DND-41 (cell line): ENCODE results near the gene TSPOAP1.

ENCODE experiments used
- ATAC-seq: fragments of 200-7000 bp; cut with Tn5 transposase; 3 replicates; pipeline ENCODE4 v1.9.1; 2021; ENCODE audit warnings: low read depth; ENCODE audit not compliant: insufficient read depth
- DNase-seq: peaks from one replicate; pipeline ENCODE4 v3.0.0-alpha.2; 2020
- H2AFZ ChIP-seq: 2 replicates; pipeline ENCODE4 v1.6.0; 2012; ENCODE audit warnings: low read depth, low read length
- H3K27ac ChIP-seq: 2 replicates; pipeline ENCODE4 v1.5.1; 2012; ENCODE audit warnings: low read length, inconsistent platforms
- H3K27me3 ChIP-seq: fragments of 200-600 bp; sonication (generic); 2 replicates; pipeline ENCODE4 v1.6.0; 2012; ENCODE audit warnings: low read length, mild to moderate bottlenecking, inconsistent platforms; ENCODE audit not compliant: insufficient read depth, poor library complexity
- H3K36me3 ChIP-seq: 2 replicates; pipeline ENCODE4 v1.5.1; 2012; ENCODE audit warnings: low read length, inconsistent platforms; ENCODE audit not compliant: insufficient read depth
- H3K4me1 ChIP-seq: 2 replicates; pipeline ENCODE4 v1.5.1; 2012; ENCODE audit warnings: mild to moderate bottlenecking, low read length; ENCODE audit not compliant: insufficient read depth
- H3K4me2 ChIP-seq: 2 replicates; pipeline ENCODE4 v1.6.0; 2012; ENCODE audit warnings: mild to moderate bottlenecking, moderate library complexity, low read length, inconsistent platforms; ENCODE audit not compliant: insufficient read depth
- H3K4me3 ChIP-seq, 2 experiments: fragments of 200-600 bp in 1 of 2; shearing (Covaris generic) in 1 of 2; 2 replicates each; pipeline ENCODE4 v1.5.1; 2012 to 2016; ENCODE audit warnings: inconsistent platforms in 2 of 2, low read length in 2 of 2, mild to moderate bottlenecking in 2 of 2, low read depth in 1 of 2, moderate library complexity in 1 of 2
- H3K79me2 ChIP-seq: 2 replicates; pipeline ENCODE4 v1.6.0; 2012; ENCODE audit warnings: low read length, inconsistent platforms; ENCODE audit not compliant: insufficient read depth
- H3K9ac ChIP-seq: 2 replicates; pipeline ENCODE4 v1.6.0; 2012; ENCODE audit warnings: low read depth, mild to moderate bottlenecking, inconsistent platforms, low read length, moderate library complexity
- H3K9me3 ChIP-seq: 2 replicates; pipeline ENCODE4 v1.5.1; 2012; ENCODE audit warnings: low read length, moderate library complexity, mild to moderate bottlenecking, inconsistent platforms; ENCODE audit not compliant: insufficient read depth, severe bottlenecking
- H4K20me1 ChIP-seq: 2 replicates; pipeline ENCODE4 v1.6.0; 2012; ENCODE audit warnings: low read length; ENCODE audit not compliant: insufficient read depth
- EZH2 ChIP-seq: IDR thresholded peaks from 3 replicates; pipeline ENCODE4 v1.6.1; 2012; ENCODE audit warnings: borderline replicate concordance, low read depth, mild to moderate bottlenecking, moderate library complexity, low read length, inconsistent platforms; ENCODE audit not compliant: severe bottlenecking
- TF ChIP-seq, protein P1 (sequence below): IDR thresholded peaks from 2 replicates; pipeline ENCODE4 v1.5.1; 2012; ENCODE audit warnings: borderline replicate concordance, low read length, moderate library complexity, mild to moderate bottlenecking; ENCODE audit not compliant: poor library complexity, severe bottlenecking; ENCODE audit errors: extremely low read depth

The TSPOAP1 gene

GRCh38 chr17:58284613-58285421 lies 43.8 kb downstream of the TSPOAP1 start:
- H3K79me2 ChIP-seq, result no peaks in the 10 kb centered on the region
- H3K27me3 ChIP-seq, result no peaks in the 10 kb centered on the region
- no peaks in the 10 kb centered on the region for H3K36me3 ChIP-seq
- H3K9ac ChIP-seq, result no peak overlapping the region
- H3K9me3 ChIP-seq, result no peaks in the 10 kb centered on the region
- no peak overlapping the region; the same call in 1 of the 2 replicates for H3K27ac ChIP-seq
- no peak overlapping the region for H3K4me3 ChIP-seq
- H3K4me2 ChIP-seq, result no peak overlapping the region
- peak; percentile 38 for DNase-seq
- no peak for TF ChIP-seq EZH2
- TF ChIP-seq, protein P1, sequence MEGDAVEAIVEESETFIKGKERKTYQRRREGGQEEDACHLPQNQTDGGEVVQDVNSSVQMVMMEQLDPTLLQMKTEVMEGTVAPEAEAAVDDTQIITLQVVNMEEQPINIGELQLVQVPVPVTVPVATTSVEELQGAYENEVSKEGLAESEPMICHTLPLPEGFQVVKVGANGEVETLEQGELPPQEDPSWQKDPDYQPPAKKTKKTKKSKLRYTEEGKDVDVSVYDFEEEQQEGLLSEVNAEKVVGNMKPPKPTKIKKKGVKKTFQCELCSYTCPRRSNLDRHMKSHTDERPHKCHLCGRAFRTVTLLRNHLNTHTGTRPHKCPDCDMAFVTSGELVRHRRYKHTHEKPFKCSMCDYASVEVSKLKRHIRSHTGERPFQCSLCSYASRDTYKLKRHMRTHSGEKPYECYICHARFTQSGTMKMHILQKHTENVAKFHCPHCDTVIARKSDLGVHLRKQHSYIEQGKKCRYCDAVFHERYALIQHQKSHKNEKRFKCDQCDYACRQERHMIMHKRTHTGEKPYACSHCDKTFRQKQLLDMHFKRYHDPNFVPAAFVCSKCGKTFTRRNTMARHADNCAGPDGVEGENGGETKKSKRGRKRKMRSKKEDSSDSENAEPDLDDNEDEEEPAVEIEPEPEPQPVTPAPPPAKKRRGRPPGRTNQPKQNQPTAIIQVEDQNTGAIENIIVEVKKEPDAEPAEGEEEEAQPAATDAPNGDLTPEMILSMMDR, result peak; percentile 3
- ATAC-seq, result peak; percentile 71
- no peaks in the 10 kb centered on the region for H4K20me1 ChIP-seq
- peaks cover 22% of the 10 kb centered on the region for H3K4me1 ChIP-seq
- peak overlapping the region; percentile 52; the same call in 1 of the 2 replicates for H2AFZ ChIP-seq

GRCh38 chr17:58283674-58284612 lies 44.7 kb downstream of the TSPOAP1 start:
- Histone ChIP-seq H3K9me3 (no peaks in the 10 kb centered on the region), H3K27ac (no peak overlapping the region; the same call in 1 of the 2 replicates), H3K36me3 (no peaks in the 10 kb centered on the region), H2AFZ (no peak overlapping the region), H3K9ac (no peak overlapping the region), H3K27me3 (no peaks in the 10 kb centered on the region), H3K4me1 (peaks cover 22% of the 10 kb centered on the region), H4K20me1 (no peaks in the 10 kb centered on the region), H3K4me3 (no peak overlapping the region), H3K79me2 (no peaks in the 10 kb centered on the region), H3K4me2 (no peak overlapping the region)
- TF ChIP-seq, protein P1, result no peak
- TF ChIP-seq EZH2, result no peak
- DNase-seq, result no peak
- ATAC-seq, result no peak

DNA sequence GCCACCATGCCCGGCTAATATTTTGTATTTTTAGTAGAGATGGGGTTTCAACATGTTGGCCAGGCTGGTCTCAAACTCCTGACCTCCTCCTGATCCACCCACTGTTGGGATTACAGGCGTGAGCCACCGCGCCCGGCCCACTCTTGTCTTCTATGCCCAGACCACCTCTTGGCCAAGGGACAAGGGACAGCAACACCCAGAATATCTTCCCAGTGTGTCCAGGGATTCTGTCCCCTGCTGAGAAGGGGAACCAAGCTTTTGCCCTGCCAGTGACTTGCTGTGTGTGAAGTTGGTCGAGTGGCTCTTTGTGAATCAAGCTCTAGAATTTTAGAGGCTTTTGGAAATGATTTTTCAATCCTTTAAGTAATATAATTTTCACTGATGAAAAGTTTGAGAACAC lies 46.2 kb downstream of the TSPOAP1 start:
- Histone ChIP-seq H3K4me1 (peaks cover 22% of the 10 kb centered on the region), H3K36me3 (no peaks in the 10 kb centered on the region), H3K4me2 (no peak overlapping the region), H3K9me3 (no peaks in the 10 kb centered on the region), H3K79me2 (no peaks in the 10 kb centered on the region), H3K4me3 (no peak overlapping the region), H3K27me3 (no peaks in the 10 kb centered on the region), H3K27ac (no peak overlapping the region), H3K9ac (no peak overlapping the region), H2AFZ (no peak overlapping the region), H4K20me1 (no peaks in the 10 kb centered on the region)
- DNase-seq (no peak), ATAC-seq (no peak)
- no peak for TF ChIP-seq EZH2
- TF ChIP-seq, protein P1, result no peak
